B cell (primary cell): ENCODE results near the gene ST8SIA1. TPM values are rescaled to one million over a fixed set of nuclear protein-coding genes. Genes with fewer than 3 reads are reported as not detected.

ENCODE experiments used
- ATAC-seq: fragments of 200-7000 bp; cut with Tn5 transposase; one replicate; pipeline ENCODE4 v1.10.0; 2021; ENCODE audit warnings: low read depth, mild to moderate bottlenecking, moderate number of reproducible peaks, moderate library complexity
- CTCF ChIA-PET: fragments of 350-600 bp; sonication (Branson Sonifier 250); formaldehyde crosslinking; loops from one replicate; lab custom pipeline; 2021; ENCODE audit warnings: antibody characterized with exemption, inconsistent platforms; lab: Charles Lee
- POLR2A ChIA-PET: fragments of 350-600 bp; sonication (Branson Sonifier 250); formaldehyde crosslinking; loops from one replicate; lab custom pipeline; 2021; ENCODE audit warnings: antibody characterized with exemption; lab: Charles Lee
- DNase-seq: peaks from one replicate; pipeline ENCODE4 v3.0.0; 2013
- H2AFZ ChIP-seq: 2 replicates; pipeline ENCODE4 v1.6.1; 2012; ENCODE audit warnings: mild to moderate bottlenecking, low read depth, low read length; ENCODE audit not compliant: insufficient read depth, poor library complexity, severe bottlenecking
- H3K27ac ChIP-seq, 2 donors: 1 replicate in 1 of 2; 2 replicates in 1 of 2; pipeline ENCODE4 v1.5.1; 2012 to 2013; ENCODE audit warnings: low read length in 2 of 2, mild to moderate bottlenecking in 2 of 2, moderate library complexity in 1 of 2
- H3K27me3 ChIP-seq, 4 experiments: fragments of 200-600 bp in 1 of 4; sonication (generic) in 1 of 4; replicated peaks in 1 of 4; 1 replicate in 2 of 4; 2 replicates in 2 of 4; pipeline versions ENCODE4 v1.6.1 to v1.7.0; 2013 to 2016; ENCODE audit warnings: low read length in 3 of 4, mild to moderate bottlenecking in 2 of 4, mixed read lengths in 1 of 4, moderate library complexity in 1 of 4; ENCODE audit not compliant: insufficient read depth in 4 of 4, control insufficient read depth in 3 of 4; ENCODE audit errors: control extremely low read depth in 1 of 4
- H3K36me3 ChIP-seq, 2 experiments: replicated peaks in 1 of 2; 1 replicate in 1 of 2; 2 replicates in 1 of 2; pipeline versions ENCODE4 v1.6.1 to v1.7.1; 2013; ENCODE audit warnings: low read length in 1 of 2; ENCODE audit not compliant: insufficient read depth in 2 of 2, control insufficient read depth in 1 of 2; ENCODE audit errors: control extremely low read depth in 1 of 2, extremely low read depth in 1 of 2
- H3K4me1 ChIP-seq, 2 donors: fragments of 200-600 bp in 1 of 2; sonication (generic) in 1 of 2; 1 replicate in 1 of 2; 2 replicates in 1 of 2; pipeline versions ENCODE4 v1.5.1 to v1.6.1; 2013 to 2017; ENCODE audit warnings: low read length in 2 of 2; ENCODE audit not compliant: control insufficient read depth in 2 of 2, insufficient read depth in 2 of 2
- H3K4me2 ChIP-seq: replicated peaks from 2 replicates; pipeline ENCODE3; 2012; ENCODE audit warnings: mild to moderate bottlenecking, low read depth, low read length; ENCODE audit not compliant: poor library complexity, severe bottlenecking
- H3K4me3 ChIP-seq, 5 experiments: fragments of 200-600 bp in 1 of 5; sonication (generic) in 1 of 5; 1 replicate in 3 of 5; 2 replicates in 2 of 5; pipeline versions ENCODE4 v1.5.1 to v1.7.0; 2011 to 2016; ENCODE audit warnings: low read length in 4 of 5, mild to moderate bottlenecking in 4 of 5, low read depth in 2 of 5, control low read depth in 1 of 5, moderate library complexity in 1 of 5; ENCODE audit not compliant: insufficient read depth in 1 of 5; ENCODE audit errors: control extremely low read depth in 1 of 5, extremely low read depth in 1 of 5
- H3K79me2 ChIP-seq: fragments of 200-600 bp; sonication (generic); one replicate; pipeline ENCODE4 v1.6.0; 2016; ENCODE audit warnings: low read length; ENCODE audit not compliant: control insufficient read depth, insufficient read depth
- H3K9ac ChIP-seq: fragments of 200-600 bp; sonication (generic); 2 replicates; pipeline ENCODE4 v1.6.1; 2017; ENCODE audit warnings: mild to moderate bottlenecking, low read length, moderate library complexity
- H3K9me3 ChIP-seq, 3 donors: one replicate each; pipeline versions ENCODE4 v1.6.1 to v1.7.1; 2013; ENCODE audit warnings: low read length in 2 of 3; ENCODE audit not compliant: control insufficient read depth in 2 of 3, insufficient read depth in 1 of 3; ENCODE audit errors: control extremely low read depth in 1 of 3
- H4K20me1 ChIP-seq: 2 replicates; pipeline ENCODE4 v1.6.0; 2012; ENCODE audit warnings: mild to moderate bottlenecking, low read length; ENCODE audit not compliant: insufficient read depth, control insufficient read depth, poor library complexity, severe bottlenecking
- H3K27ac Mint-ChIP-seq: one replicate; pipeline ENCODE4 v1.8.0; 2021; ENCODE audit warnings: mixed read lengths
- H3K27me3 Mint-ChIP-seq: one replicate; pipeline ENCODE4 v1.8.0; 2021; ENCODE audit warnings: mixed read lengths
- H3K4me1 Mint-ChIP-seq: one replicate; pipeline ENCODE4 v1.8.0; 2021; ENCODE audit warnings: mixed read lengths
- H3K4me3 Mint-ChIP-seq: one replicate; pipeline ENCODE4 v1.8.0; 2021; ENCODE audit warnings: mixed read lengths
- H3K9me3 Mint-ChIP-seq: one replicate; pipeline ENCODE4 v1.8.0; 2022; ENCODE audit warnings: mixed read lengths; ENCODE audit not compliant: insufficient read depth
- EZH2 ChIP-seq: IDR thresholded peaks from 2 replicates; pipeline ENCODE4 v1.6.1; 2012; ENCODE audit warnings: borderline replicate concordance, low read depth, mild to moderate bottlenecking, moderate library complexity, low read length; ENCODE audit not compliant: insufficient read depth, poor library complexity, severe bottlenecking
- WGBS: methylation state at CpG from one replicate; pipeline ENCODE4 v1.1.5; 2013; ENCODE audit warnings: missing lambda C conversion rate; ENCODE audit not compliant: insufficient coverage; 5-methylcytosine and 5-hydroxymethylcytosine counted together
- intact Hi-C: fragments of 100-400 bp; cut with micrococcal nuclease; formaldehyde crosslinking; loops from one replicate; pipeline ENCODE4 v1.10.0; 2022
- polyA plus RNA-seq: library from polyadenylated mRNA; depleted of rRNA; stranded (reverse); fragments of >200 nt; gene quantifications from 2 replicates; pipeline ENCODE4 v1.2.3, GENCODE V29; 2012
- total RNA-seq, 2 donors: library from RNA; stranded (reverse); fragments of 120-200 nt in 1 of 2; gene quantifications; 1 replicate in 1 of 2; 2 replicates in 1 of 2; pipeline versions ENCODE4 v1.2.3 to v1.2.4, GENCODE V29; 2013 to 2022
- TF ChIP-seq, protein P1 (sequence below): fragments of 200-600 bp; IDR thresholded peaks from one replicate; pipeline ENCODE4 v1.8.0; 2022; ENCODE audit warnings: antibody characterized with exemption, mild to moderate bottlenecking

Gene ST8SIA1
- total and polyA plus RNA-seq, 2 donors (not counting 1 experiment from before 2014, with no cell fraction given): 0.02 to 0.04 TPM

DNA sequence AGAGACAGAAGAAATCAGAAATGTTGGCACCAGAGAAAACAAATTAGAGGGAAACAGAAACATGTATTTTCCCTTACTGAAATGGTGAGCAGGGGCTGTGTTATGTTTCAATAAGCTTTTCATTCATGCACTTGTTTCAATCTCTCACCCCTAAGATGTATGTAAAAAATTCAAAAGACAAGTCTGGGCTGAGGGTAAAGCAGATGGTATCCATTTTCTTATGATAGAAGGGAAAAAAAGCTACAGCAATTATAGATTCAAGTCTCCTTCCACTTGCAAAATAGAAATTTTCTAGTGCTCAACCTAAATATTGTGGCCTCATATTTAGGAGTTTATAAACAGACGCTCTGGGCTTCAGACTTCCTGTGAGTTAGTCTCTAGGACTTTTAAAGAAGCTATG lies 138.3 kb downstream of the ST8SIA1 start:
- intact Hi-C loops: no loop called here
- CTCF ChIA-PET: no interaction called here
- Histone ChIP-seq H3K79me2 (no peaks in the 10 kb centered on the region), H3K9ac (no peak overlapping the region), H3K9me3 (no peaks in the 10 kb centered on the region), H4K20me1 (no peaks in the 10 kb centered on the region), H3K4me2 (no peak overlapping the region), H3K27me3 (peaks cover 0 to 3% (median 0%) of the 10 kb centered on the region in 4 experiments), H3K4me3 (no peak overlapping the region), H3K4me1 (no peaks in the 10 kb centered on the region), H3K27ac (no peak overlapping the region), H2AFZ (no peak overlapping the region), H3K36me3 (no peaks in the 10 kb centered on the region)
- Mint-ChIP-seq H3K4me3 (no peak overlapping the region), H3K27me3 (peaks cover 9% of the 10 kb centered on the region), H3K27ac (no peak overlapping the region), H3K4me1 (no peaks in the 10 kb centered on the region), H3K9me3 (no peaks in the 10 kb centered on the region)
- POLR2A ChIA-PET: no interaction called here
- WGBS: no CpG with 5 or more reads among the region's 1 CpG
- ATAC-seq: no peak
- TF ChIP-seq EZH2: no peak
- TF ChIP-seq, protein P1, sequence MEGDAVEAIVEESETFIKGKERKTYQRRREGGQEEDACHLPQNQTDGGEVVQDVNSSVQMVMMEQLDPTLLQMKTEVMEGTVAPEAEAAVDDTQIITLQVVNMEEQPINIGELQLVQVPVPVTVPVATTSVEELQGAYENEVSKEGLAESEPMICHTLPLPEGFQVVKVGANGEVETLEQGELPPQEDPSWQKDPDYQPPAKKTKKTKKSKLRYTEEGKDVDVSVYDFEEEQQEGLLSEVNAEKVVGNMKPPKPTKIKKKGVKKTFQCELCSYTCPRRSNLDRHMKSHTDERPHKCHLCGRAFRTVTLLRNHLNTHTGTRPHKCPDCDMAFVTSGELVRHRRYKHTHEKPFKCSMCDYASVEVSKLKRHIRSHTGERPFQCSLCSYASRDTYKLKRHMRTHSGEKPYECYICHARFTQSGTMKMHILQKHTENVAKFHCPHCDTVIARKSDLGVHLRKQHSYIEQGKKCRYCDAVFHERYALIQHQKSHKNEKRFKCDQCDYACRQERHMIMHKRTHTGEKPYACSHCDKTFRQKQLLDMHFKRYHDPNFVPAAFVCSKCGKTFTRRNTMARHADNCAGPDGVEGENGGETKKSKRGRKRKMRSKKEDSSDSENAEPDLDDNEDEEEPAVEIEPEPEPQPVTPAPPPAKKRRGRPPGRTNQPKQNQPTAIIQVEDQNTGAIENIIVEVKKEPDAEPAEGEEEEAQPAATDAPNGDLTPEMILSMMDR: no peak
- no peak for DNase-seq

DNA sequence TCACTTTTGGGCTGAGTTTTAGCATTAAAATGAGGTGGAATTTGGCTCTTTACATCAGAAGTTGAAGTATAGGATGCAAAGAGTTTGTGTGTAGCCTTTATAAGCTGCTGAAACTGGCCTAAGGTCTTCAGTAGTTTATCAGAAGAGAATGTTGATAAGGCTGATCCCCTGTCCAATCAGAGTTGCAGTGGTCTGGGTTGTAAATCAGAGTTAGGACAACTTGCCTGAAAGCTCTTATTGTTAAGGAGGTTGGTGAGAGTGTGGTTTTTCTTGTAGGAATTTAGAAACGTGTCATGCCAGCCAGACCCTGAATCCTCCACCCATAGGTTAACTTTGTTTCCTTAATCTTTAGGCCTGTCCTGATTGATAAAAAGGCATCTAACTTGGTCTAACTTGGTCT lies 143.5 kb downstream of the ST8SIA1 start:
- Mint-ChIP-seq H3K27me3 (peaks cover 6% of the 10 kb centered on the region), H3K27ac (no peak overlapping the region), H3K4me3 (no peak overlapping the region), H3K9me3 (no peaks in the 10 kb centered on the region), H3K4me1 (no peaks in the 10 kb centered on the region)
- H3K4me2 ChIP-seq: no peak overlapping the region
- TF ChIP-seq EZH2: no peak
- TF ChIP-seq, protein P1: no peak
- intact Hi-C loops: no loop called here
- whole genome bisulfite sequencing: no CpG with 5 or more reads among the region's 1 CpG
- no peak overlapping the region for H3K27ac ChIP-seq
- no peak overlapping the region for H3K9ac ChIP-seq
- DNase-seq (no peak), ATAC-seq (no peak)
- no peak overlapping the region for H3K4me3 ChIP-seq
- no peaks in the 10 kb centered on the region for H3K36me3 ChIP-seq
- H3K4me1 ChIP-seq: no peaks in the 10 kb centered on the region
- H3K9me3 ChIP-seq: no peaks in the 10 kb centered on the region
- H4K20me1 ChIP-seq: no peaks in the 10 kb centered on the region
- ChIA-PET POLR2A (no interaction called here), CTCF (no interaction called here)
- H3K79me2 ChIP-seq: no peaks in the 10 kb centered on the region
- H2AFZ ChIP-seq: no peak overlapping the region
- peaks cover 0 to 3% (median 0%) of the 10 kb centered on the region in 4 experiments for H3K27me3 ChIP-seq
